GM18505 (cell line): ENCODE data around the gene SGIP1.
A peak's percentile ranks its signal among the peaks of the same experiment; 100 is the strongest.
"Not testable (repeated sequence)": the region's sequence is repeated elsewhere in the genome, so short reads cannot be mapped to it uniquely, and the experiment has no call there.

Source experiments
- ATAC-seq: cut with Tn5 transposase; IDR thresholded peaks from one replicate; pipeline ENCODE4 v1.9.1; 2021; ENCODE audit not compliant: unreplicated experiment
- POLR2A ChIP-seq: IDR thresholded peaks from 4 replicates; pipeline ENCODE4 v1.6.1; 2011; ENCODE audit warnings: borderline replicate concordance; ENCODE audit not compliant: insufficient read depth, insufficient read length; ENCODE audit errors: extremely low read depth

The SGIP1 gene

DNA sequence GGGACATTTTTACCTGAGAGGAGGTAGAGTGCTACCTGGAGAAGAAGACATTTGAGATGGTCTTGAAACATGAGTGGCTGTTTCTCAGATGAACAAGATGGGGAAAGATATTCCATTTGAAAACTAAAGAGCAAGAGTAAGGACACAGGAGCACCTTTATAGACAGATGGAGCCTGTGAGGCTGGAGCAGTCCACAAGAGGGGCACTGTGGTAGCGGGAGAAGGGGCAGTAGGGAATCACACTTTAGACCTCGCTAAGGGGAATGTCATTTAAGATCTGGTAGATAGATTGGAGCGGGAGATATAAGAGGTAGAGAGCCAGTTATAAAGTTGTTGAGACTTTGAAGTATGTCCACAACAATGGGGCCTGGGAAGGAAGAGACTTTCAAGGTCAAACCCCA lies 241.7 kb downstream of the SGIP1 start:
- ATAC-seq = no peak
- no peak for TF ChIP-seq POLR2A

DNA sequence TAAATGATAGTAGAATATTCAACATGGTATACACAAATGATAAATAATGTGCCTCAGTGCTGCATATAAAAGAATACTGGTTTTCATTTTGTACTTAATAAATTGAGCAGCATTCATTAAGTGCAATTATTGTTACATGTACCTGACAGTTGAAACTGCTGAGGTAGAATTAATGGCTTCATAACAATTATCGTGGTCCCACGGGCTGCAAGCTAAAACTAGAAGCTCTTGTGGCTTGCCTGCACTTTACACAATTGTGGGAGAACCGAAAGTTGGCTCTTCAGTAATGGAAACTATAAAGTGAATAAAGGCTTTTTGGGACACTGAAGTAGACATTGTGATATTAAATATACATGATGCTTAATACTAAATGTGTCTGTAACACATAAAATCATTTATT lies 243.9 kb downstream of the SGIP1 start:
- no peak for TF ChIP-seq POLR2A
- no peak for ATAC-seq

DNA sequence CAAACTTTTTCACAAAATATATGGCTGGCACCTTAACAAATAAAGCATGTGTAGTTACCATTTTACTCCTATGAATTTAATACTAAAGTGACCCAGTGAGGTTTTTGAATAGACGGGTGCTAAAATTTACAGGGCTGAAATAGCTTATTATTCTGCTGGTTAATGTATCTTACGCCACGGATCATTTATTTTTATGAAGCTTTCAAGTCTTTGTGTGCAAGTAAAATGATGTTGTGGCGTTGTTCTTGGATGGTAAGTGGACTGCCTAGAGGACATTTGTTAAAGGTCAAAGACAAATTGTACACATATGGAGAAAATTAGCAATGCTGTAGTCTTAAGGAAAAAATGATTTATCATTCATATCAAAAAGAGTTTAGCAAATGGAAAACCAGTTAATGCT lies 244.3 kb downstream of the SGIP1 start:
- TF ChIP-seq POLR2A = no peak
- no peak for ATAC-seq

DNA sequence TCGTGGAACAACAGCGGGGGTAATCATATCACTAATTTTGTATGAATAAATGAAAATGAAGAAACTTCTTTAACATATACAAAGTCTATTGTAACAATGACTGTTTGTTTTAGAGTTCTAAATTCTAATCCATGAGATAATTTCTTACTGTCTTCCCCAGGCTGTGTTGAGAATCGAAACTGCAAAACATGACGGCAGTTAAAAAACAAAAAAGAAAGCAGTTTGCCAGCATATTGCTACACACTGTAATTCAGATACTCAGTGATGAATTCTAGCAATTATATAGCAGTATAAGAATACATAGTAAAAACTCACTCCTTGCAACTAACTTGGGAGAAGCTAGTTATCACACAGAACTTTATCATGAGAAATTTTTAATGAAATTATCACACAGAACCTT lies 245.0 kb downstream of the SGIP1 start:
- ATAC-seq = no peak
- TF ChIP-seq POLR2A = no peak

DNA sequence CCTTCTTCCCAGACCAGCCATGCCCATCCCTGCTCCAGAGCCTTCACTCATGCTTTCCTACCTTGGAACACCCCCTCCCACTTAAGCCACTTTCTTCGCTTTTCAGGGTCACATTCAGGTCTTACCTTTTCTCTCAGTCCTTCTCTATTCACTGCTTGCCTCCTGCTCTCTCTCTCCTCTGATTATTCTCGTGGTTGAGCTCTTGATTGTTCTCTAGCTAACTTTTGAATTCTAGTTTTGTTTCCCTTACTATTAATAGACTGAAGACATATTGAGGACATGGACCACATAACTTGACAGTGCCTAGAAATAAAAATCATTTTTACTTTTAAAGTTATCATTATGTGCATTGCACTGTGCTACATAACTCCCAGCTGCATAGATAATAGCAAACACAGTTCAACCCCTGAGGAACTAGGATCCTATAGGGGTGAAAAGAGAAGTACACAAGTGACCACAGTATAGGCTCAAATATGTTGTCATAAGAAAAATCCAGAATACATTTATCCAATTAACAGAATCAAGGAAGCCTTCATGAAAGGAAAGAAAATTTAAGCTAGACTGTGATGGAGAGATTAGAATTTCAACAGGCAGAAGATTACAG lies 245.6 kb downstream of the SGIP1 start:
- no peak for TF ChIP-seq POLR2A
- ATAC-seq = no peak

DNA sequence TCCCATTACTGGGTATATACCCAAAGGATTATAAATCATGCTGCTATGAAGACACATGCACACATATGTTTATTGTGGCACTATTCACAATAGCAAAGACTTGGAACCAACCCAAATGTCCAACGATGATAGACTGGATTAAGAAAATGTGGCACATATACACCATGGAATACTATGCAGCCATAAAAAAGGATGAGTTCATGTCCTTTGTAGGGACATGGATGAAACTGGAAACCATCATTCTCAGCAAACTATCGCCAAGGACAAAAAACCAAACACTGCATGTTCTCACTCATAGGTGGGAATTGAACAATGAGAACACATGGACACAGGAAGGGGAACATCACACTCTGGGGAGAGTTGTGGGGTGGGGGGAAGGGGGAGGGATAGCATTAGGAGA lies 251.8 kb downstream of the SGIP1 start:
- ATAC-seq = not testable (repeated sequence)

DNA sequence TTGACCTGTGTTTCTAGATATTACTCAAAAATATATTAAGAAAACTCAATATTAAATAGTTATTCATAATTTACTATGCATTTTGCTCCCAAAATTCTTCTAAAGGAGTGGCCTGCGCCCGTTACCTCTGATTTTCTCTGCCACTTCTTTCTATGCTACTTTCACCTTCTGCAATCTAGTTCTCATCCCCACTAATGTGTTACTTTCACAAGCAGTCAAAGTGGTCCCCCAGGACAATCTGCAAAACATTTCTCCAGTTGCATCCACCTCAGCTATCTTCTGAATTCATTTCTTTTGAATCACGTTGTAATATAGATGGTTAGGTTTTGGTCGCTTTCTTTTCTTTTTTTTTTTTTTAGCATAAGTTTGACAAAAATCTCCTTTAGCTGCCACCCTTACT lies 253.7 kb downstream of the SGIP1 start:
- TF ChIP-seq POLR2A = no peak
- peak; percentile 17 for ATAC-seq

DNA sequence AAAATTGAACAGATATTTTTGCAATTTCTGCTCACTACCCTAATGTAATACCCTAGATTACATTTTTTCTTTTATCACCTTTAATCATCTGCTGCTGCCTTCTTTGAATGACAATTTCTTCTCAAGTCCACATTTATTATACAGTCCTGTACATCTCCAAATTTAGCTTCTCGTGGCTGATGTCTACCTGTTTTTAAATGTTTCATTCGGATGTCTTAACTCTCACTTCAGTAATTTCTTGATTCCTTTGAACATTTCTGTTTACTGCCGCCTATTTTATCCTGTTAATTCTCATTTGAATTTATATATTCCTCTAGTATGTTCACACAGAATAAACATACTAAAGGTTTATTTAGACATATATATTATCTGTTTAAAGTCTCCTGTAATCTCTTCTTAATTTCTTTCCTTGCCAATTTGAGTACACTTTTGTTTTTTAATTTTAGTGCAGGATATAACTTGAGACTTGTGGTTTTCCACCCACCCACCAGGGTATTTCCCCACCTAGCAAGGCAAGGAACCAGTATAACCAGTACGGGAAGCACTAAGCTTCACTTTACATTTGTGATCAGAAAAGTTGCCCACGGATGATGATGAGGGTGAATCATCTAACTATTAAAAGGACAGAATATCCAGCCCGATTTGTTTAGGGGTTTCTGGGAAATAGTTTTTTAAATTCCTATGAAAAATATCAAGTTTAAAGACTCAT lies 254.4 kb downstream of the SGIP1 start:
- no peak for TF ChIP-seq POLR2A
- ATAC-seq = peak; percentile 78

DNA sequence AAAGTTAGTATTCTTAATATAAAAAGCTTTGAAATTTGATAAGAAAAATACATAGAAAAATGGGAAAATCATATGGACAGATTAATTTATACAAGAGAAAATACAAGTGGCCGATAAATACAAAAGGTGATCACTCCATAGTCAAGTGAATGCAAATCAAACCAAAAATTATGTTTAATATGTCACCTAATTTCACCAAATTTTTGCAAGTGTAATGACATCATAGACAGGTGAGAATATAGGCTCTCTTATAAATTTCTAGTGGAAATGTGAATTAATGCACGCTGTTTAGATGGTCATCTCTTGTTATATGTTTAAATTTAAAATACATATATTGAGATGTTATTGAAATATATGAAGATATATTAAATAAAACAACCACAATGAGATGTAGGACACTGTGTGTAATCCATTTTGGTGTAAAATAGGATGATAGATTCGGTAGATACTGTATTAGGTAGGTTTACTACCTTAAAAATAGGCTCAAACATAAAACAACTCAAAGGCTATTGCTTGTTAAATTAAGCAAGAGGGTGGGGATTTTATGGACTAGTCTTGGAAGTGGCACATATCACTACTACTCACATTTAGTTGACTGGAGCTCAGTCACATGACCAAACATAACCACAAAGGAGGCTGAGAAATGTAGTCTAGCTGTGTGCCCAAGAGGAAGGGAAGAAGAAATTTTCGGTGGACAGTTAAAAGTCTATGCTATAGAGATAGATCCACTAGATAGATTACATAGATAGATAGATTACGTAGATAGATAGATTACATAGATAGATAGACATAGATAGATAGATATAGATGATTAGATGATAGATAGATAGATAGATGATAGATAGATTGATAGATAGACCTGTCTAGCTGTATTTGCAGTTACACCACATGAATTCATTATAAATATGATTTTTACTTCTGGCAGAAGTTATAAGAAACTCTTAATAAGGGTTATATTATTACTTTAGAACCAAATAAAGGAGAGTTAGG lies 258.0 kb downstream of the SGIP1 start:
- no peak for ATAC-seq
- no peak for TF ChIP-seq POLR2A

DNA sequence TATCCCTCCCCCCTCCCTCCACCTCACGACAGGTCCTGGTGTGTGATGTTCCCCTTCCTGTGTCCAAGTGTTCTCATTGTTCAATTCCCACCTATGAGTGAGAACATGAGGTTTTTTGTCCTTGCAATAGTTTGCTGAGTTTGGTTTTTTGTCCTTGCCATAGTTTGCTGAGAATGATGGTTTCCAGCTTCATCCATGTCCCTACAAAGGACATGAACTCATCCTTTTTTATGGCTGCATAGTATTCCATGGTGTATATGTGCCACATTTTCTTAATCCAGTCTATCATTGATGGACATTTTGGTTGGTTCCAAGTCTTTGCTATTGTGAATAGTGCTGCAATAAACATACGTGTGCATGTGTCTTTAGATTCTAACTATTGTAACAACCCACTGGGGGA lies 261.9 kb downstream of the SGIP1 start:
- ATAC-seq = not testable (repeated sequence)
